Measurements from ENCODE around the gene SDHAF1.
"Not testable (repeated sequence)": the region's sequence is repeated elsewhere in the genome, so short reads cannot be mapped to it uniquely, and the experiment has no call there.

SDHAF1 gene

DNA sequence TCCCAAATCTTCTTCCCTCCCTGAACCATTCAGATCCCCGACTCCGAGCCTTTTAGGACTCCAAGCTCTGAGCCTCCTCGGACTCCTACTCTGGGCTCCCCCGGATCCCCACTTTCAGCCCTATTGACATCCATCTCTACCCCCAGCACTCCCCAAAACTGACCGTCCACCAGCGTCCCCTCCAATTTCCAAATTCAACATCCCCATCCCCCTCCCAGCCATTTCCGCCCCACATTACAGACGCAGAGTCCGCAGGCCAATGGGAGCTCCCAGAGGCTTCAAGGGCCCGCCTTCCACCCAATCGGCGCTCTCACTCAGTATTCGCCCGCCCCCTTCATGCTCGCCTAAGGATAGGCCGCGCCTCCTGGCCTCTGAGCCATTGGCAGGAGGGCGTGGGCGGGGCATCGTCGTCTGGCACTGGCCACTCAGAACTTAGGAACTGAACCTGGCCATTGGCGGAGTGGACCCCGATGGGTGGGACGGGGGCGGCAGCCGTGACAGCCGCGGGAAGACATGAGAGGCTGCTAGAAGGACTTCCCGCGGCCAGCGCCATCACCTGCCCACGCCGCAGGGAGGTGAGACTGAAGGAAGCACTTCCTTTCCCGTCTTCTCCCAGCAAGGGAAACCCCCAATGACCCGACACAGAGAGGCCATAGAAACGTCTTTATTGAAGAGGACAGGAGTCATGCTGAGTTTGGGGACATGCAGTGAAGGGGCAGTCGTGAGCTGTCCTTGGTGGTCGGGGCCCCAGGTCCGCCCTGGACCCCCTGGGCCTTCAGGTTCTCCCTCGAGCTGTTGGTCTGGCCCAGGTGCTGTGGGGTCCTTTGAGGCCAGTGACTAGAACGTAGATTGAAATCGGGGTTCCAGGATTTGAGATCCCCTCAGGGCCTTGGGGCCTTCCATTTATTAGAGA, 19.3 kb downstream of the SDHAF1 start, which contains the start of gene ALKBH6:
Gene ALKBH6 (minus strand): TSS at position 202 of the 913 bp plus-strand sequence. CDS start 816 bp downstream, outside the sequence.
- peak; percentile 62 to 100 (median 98) for DNase-seq

GRCh38 chr19:36019061-36019670, 24.2 kb downstream of the SDHAF1 start:
- DNase-seq, result no peak

- no peak for DNase-seq
Observed at GRCh38 chr19:36023432-36023831, 28.4 kb downstream of the SDHAF1 start.

DNA sequence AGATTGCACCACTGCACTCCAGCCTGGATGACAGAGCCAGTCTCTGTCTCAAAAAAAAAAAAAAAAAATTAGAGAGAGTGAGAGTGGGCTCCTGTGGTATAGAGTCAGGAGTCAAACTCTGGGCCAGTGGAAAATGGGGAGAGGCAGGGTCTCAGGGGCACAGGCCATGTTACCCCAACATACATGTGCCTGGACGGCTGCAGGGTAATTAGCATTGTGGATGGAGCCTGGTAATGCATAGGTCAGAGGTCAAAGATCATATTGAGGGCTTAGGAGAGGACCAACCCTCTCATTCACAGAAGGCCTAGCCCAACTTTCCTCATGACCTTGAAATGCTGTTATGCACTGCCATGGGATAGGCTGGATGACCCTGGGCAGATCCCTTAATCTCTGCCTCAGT, 30.6 kb downstream of the SDHAF1 start:
- no peak for DNase-seq

GRCh38 chr19:36026091-36026876, 31.3 kb downstream of the SDHAF1 start:
- no peak for DNase-seq

- no peak for DNase-seq
Observed at GRCh38 chr19:36027696-36028095, 32.7 kb downstream of the SDHAF1 start.

DNA sequence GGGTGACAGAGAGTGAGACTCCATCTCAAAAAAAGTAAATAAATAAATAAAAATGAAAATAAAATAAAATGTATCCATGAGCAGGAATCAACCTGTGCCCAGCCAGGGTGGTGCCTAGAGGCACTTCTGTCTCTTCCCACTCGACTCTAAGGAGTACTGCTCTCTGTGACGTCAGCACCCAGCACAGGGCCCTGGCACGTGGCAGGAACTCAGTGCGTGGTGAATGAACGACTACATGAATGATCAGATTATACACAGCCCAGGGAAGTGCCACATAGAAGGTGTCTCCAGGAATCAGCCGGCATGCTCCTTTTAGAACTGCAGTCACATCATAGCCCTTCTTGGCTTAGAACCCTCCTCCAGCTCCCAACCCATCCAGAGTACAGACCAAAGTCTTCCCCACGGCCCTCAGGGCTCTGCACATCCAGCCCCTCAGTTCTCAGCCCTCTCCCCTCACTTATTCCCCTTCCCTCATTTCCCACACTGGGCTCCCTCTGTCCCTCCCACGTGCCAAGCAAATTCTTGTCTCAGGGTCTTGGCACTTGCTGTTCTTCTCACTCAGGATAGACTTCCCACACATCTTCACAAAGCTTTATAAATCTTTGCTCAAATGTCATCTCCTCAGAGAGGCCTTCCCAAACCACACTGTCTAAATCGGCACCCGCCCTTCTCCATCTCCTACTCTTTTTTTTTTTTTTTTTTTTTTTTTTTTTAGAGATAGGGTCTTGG, 33.5 kb downstream of the SDHAF1 start:
- peak in 35 of 56 donors; percentile 11 to 86 (median 51) for DNase-seq

- peak in 1 of 56 donors; percentile 7 for DNase-seq
Observed at GRCh38 chr19:36030264-36031148, 35.5 kb downstream of the SDHAF1 start.

DNA sequence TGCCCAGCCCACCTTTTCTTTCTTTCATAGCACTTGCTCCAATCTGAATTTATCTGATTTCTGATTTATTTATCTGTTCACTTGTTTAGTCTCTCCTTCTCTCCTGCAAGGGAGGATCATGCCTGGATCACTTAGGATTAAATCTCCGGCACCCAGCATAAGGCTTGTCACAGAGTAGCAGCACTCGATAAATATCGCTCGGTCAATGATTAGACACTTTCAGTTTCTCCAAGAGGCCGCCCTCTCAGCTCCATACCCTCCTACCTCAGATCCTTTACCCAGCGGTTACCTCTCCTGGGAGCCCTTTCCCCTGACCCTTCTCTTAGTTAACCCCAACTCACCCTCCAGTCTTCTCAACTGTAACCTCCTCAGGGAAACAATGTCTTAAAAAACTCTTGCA, 36.3 kb downstream of the SDHAF1 start:
- no peak for DNase-seq

DNA sequence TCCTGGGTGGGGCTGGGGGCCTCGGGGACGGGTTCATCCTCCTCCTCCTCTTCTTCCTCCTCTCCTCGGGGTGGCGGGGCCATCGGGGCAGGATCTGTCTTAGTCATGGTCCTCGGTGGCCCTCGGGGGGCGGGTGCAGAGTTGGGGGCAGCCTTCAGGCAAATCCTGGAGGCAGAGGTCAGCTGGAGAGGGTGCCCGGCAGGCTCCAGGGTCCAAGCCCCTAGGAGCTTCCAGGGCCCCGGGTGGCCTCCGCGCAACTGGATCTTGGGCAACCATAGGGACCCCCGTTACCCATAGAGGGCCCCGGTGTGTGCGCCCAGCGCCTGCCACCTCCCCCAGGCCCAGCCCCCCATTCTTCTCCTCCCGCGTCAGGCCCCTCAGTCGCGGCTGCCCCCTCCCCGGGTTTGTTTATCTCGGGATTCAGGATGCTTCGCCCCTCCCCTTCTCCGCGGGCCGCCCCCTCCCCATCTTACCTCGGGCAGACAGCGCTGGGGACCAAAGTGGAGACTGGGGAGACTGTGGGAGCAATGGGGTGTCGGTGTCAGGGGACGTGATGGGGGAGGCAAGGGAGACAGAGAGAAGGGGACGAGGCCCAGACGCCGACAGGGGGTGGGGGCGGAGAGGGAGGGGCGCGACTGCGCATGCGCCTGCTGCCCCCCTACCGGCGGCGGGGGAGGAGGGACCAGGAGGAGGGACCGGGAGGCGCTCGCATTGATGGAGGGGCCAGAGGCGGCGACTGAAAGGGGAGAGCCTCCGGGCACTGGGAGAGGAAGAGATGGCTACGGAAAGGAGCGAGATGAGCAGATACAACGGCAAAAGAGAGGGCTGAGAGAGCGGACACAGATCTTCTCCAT, 37.5 kb downstream of the SDHAF1 start, which contains the start of gene CLIP3:
Gene CLIP3 (minus strand): TSS at position 623 of the 854 bp plus-strand sequence. CDS start 516 bp downstream, at position 107.
- peak in 54 of 56 donors; percentile 45 to 90 (median 79) for DNase-seq

DNA sequence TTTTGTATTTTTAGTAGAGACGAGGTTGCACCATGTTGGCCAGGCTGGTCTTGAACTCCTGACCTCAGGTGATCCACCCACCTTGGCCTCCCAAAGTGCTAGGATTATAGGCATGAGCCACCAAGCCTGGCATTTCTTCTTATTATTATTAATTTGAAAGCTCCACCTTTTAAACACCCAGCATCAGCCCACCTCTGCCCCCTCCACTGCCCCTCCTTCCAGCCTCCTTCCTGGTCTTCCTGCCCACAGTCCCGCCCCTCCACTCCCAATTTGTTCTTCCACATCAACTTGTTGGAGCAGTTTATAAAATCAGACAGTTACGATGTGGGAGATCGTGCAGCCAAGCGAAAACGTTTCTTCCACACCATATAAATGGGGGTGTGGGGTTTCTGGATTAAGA, 45.5 kb downstream of the SDHAF1 start:
- no peak for DNase-seq

DNA sequence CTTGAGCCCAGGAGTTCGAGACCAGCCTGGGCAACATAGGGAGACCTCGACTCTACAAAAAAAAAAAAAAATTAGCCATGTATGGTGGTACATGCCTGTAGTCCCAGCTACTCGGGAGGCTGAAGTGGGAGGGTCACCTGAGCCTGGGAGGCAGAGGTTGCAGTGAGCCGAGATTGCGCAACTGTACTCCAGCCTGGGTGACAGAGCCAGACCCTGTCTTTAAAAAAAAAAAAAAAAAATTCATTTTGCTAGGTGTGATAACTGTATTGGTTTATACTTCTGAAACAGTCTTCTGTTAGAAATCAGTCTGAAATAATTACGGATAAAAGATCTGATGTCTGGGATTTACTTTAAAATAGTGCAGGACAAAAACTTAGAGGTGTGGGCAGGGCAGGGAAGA, 46.1 kb downstream of the SDHAF1 start:
- DNase-seq, result not testable (repeated sequence)

DNA sequence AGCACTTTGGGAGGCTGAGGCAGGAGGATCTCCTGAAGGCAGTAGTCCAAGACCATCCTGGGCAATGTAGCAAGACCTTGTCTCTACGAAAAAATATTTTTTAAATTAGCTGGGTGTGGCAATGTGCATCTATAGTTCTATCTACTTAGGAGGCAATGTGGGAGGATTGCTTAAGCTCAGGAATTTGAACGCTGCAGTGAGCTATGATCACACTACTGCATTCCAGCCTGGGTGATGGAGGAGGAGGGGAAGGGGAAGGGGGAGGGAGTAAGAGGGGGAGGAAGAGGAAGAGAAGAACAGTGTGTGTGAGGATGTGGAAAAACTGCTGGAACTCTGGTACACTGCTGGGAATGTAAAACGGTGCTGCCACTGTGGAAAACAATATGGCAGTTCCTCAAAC, 46.8 kb downstream of the SDHAF1 start:
- peak in 11 of 56 donors; percentile 6 to 28 (median 15) for DNase-seq

DNA sequence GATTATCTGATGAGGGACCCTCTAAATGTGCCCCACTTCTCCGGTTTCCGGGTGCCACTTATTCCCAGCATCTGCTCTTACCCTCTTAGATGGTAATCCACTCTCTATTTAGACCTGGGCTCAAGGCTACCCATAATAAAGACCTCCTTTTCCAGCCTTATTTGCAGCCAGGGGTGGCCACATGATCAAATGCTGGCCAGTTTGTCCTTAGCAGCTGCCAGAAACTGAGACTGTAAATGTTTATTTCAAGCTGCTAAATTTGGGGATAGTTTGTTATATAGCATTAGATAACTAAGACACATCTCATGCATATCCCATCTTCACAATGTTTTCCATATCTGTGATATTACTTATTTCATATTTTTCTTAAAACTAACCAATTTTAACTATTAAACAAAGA, 49.0 kb downstream of the SDHAF1 start:
- DNase-seq, result peak in 6 of 56 donors; percentile 2 to 39 (median 14)

Measured in nucleus accumbens (tissue), 56 donors.